Measurements from ENCODE around the gene AMER3.
A peak's percentile ranks its signal among the peaks of the same experiment; 100 is the strongest.
"Not testable (repeated sequence)": the region's sequence is repeated elsewhere in the genome, so short reads cannot be mapped to it uniquely, and the experiment has no call there.

Gene AMER3, protein sequence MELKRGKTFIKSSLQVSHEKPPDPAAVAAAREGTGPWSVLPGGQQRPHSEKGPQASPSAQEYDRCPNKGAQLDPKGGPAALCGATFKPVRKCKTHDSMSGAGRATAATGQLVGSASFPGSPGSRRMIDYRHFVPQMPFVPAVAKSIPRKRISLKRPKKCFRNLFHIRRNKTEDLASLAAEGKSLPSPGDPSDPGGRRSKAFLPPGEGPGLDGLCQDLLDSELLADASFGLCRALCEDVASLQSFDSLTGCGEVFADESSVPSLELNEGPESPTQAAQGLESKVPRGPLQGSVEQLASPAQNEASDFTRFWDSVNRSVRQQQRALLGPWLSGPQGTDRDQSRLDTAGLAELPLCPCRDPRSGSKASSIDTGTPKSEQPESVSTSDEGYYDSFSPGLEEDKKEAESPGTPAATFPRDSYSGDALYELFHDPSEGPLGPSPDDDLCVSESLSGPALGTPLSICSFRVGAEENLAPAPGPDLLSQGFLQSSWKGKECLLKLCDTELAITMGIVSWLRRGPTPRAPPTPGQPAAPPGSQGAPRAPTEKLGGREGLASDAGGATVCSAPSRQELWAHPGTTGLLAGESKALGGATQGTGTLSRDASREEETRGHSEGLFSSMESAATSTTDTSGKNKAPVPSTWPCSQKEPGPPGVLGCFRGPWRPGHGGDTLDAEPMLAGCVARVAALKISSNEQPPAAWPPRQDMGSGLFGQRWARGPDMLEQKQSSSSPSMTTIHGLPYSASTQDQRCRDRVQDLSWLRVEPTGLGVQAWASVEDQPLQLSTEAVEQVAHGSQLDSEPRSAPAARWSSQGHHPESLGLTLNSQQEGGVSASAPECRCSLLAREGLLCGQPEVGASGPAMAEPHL

DNA sequence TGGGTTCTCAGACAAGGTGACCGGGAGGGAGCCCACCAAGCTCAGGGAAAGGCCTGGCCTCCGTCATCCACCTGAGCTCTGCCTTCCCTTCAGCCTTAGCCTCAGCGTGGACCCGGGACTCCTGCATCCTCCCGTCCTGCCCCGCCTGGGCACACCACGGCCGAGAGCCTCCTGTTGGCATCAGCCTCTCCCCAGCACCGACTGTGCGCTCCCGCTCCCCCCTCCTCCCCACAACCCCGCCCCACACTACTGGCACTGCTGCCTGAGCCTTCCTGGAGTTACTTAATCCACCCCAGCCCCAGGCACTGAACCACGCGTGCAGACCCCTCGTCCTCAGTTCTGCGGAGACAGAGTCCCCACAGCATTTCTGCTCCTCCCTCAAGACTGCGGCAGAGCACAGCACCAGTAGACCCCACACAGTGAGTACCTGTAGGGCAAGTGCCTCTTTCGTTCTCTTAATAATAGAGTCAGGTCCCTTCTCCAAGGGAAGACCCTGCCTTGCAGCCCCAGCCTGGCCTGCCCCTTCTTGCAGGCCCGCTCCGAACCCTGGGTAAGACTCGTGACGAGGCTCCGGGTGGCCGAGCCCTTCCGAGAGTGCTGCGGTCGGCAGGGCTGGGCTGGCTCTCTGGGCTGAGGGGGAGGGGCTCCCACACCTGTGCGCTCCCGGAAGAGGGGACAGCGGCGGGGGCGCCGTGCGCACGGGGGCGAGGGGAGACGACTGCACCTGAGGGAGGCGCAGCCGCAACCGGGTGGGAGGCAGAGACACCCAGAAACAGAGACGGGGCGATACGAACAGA is at the start of gene AMER3:
Gene AMER3, plus strand, starts transcription at position 285 of the 797 bp plus-strand sequence. CDS start 6,533 bp downstream, outside the sequence.
- DNase-seq: peak; percentile 57

- not testable (repeated sequence) for DNase-seq
Measured at GRCh38 chr2:130714795-130715194, 40.5 kb upstream of the AMER3 start.

DNA sequence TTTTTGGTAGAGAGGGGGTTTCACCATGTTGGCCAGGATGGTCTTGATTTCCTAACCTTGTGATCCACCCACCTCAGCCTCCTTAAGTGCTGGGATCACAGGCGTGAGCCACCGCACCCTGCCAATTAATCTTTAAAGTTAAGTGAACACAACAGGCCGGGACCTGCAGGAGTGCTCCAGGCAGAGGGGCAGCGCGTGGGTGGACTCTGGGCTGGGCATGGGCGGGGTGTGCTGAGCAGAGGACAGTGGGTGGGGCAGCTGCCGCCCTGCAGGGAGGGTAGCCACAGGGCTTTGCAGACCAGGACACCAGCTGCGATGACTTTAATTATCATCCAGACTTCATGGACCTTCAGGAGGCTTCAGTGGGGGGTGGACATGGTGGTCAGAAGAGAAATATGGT is 35.3 kb upstream of the AMER3 start:
- DNase-seq: no peak

DNA sequence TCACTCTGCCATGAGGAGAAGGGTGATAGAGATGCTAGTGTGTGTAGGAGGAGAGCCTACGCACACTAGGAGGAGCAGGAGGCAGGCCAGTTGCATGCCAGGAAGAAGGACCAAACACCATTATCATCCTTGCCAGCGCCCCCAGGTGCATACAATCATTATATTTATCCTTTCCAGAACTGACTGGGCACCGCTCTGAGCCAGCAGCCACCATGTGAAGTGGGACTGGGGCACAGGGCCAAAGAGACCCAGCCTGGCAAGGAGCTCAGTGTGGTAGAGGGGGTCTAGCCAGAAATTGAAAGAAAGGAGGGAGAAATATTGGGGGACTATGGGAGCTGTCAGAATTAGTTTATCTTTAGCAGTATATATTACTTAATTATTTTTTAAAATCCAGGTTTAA is 34.8 kb upstream of the AMER3 start:
- no peak for DNase-seq

GRCh38 chr2:130724455-130724854 is 30.9 kb upstream of the AMER3 start:
- DNase-seq: no peak

DNA sequence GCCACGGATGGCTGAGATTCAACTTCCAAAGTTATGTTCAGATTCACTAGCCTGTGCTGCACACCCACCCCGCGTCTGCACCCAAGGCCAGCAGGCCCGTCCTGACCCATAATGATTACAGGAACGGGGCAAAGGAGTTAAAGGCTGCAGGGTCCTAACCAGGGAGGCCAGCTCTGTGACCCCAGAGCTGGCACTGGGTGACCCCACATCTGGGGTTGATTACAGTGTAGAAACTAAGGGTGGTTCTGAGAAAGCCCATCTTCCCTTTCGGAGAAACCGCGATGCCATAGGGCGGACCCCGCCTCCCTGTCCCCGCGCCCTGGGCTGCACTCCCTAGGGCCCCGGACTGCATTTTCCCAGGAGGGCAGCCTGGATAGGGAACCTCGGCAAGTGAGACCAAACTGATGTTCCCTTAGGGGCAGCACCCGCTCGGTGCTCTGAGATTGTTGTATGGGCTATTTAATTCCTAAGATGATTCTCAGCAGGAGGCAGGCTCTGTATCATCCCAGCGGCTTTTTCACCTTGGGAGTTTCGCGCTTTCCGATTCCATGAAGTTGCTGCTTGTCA is 28.6 kb upstream of the AMER3 start:
- DNase-seq: no peak

DNA sequence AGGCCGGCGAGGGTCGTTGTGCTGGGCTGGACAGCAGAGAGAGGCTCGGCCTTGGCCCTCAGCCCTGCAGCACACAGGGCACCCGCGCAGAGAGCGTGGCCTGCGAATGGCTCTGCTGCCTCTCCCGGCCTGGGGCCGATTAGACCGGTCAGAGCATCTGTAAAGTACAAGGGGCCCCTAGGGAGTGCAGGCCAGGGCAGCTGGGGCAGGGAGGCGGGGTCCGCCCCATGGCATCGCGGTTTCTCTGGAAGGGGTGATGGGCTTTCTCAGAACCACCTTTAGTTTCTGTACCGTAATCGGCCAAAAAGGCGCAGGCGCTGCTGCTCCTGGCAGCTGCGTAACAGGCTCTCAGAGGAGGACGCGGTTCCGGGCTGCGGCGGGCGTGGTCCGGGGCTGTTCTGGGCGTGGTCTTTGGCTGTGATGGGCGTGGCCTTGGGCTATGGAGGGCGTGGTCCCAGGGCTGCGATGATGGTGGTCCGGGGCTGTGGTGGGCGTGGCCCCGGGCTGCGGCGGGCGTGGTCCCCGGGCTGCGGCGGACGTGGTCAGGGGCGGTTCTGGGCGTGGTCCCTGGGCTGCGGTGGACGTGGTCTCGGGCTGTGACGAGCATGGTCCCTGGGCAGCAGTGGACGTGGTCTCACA is 27.9 kb upstream of the AMER3 start:
- DNase-seq: peak; percentile 78

- peak; percentile 54 for DNase-seq
Measured at GRCh38 chr2:130728007-130728454, 27.3 kb upstream of the AMER3 start.

GRCh38 chr2:130728549-130729316 is 26.6 kb upstream of the AMER3 start, which contains the start of gene GPR148:
TSS of gene GPR148 (plus strand) at chr2:130729070. CDS start at chr2:130729152, 82 bp downstream.
- DNase-seq: peak; percentile 64

DNA sequence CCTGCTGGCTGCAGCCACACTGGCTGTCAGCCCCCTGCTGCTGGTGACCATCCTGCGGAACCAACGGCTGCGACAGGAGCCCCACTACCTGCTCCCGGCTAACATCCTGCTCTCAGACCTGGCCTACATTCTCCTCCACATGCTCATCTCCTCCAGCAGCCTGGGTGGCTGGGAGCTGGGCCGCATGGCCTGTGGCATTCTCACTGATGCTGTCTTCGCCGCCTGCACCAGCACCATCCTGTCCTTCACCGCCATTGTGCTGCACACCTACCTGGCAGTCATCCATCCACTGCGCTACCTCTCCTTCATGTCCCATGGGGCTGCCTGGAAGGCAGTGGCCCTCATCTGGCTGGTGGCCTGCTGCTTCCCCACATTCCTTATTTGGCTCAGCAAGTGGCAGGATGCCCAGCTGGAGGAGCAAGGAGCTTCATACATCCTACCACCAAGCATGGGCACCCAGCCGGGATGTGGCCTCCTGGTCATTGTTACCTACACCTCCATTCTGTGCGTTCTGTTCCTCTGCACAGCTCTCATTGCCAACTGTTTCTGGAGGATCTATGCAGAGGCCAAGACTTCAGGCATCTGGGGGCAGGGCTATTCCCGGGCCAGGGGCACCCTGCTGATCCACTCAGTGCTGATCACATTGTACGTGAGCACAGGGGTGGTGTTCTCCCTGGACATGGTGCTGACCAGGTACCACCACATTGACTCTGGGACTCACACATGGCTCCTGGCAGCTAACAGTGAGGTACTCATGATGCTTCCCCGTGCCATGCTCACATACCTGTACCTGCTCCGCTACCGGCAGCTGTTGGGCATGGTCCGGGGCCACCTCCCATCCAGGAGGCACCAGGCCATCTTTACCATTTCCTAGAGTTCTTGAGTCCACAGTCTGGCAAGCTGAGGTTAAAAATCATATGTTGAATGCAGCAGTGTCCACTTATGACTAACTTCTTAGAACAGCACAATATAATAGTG is 25.7 kb upstream of the AMER3 start:
- DNase-seq: peak; percentile 10

GRCh38 chr2:130732257-130732656 is 23.1 kb upstream of the AMER3 start:
- DNase-seq: not testable (repeated sequence)

- DNase-seq: no peak
Measured at GRCh38 chr2:130735200-130735599, 20.1 kb upstream of the AMER3 start.

DNA sequence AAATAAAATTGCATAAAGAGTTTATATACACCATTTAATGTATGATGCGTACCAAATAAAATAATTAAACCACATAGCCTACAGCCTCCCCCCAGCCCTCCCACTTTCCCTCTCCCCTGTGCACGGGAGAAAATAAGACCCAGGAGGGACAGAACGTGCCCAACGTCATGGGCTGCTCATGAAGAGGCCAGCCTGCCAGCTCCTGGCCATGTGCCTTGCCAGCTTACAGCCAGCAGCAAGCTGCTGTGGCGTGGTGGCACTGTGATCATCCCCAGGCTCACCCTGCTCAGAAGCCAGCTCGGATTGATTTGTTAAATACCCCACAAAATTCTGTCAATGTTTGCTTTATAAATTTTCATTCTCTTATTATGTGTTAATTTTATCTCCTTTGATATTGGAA is 18.9 kb upstream of the AMER3 start:
- no peak for DNase-seq

DNA sequence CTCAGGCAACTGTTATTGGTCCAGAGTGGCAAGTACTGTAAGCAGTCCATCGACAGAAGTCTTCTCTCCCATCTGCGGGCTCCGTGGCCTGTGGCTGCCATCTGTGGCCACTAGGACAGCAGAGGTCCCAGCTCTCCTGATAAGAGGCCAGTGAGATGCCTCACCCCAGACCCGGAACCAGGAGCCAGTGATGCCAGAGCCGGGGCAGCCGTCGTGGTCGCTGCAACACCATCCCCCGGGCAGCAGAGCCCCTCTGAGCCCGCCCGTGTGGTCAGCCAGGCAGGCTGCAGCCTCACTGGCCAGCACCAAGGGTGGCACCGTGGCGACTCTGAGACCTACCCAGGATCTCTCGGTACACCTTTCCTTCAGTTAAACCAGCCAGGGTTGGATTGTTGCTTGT is 17.7 kb upstream of the AMER3 start:
- no peak for DNase-seq

GRCh38 chr2:130740671-130741070 is 14.7 kb upstream of the AMER3 start:
- DNase-seq: no peak

DNA sequence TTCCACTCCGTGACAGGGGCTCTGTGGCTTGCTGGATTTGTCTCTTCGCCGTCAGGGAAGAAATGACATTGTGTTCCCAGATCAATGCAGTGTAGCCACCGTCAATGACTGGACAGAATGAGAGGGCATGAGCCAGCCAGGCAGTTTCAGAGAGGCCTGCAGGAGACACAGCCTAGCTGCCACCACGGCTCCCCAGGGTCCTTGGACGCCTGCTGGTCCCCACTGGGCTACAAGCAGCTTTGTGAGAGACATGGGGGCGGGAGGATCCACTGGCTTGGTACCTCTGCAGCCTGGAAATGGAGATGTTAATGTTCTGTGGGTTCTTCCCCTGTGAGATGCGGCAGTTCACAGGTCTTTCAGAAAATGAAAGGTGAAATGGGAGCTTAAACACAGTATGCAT is 12.1 kb upstream of the AMER3 start:
- DNase-seq: no peak

- peak; percentile 67 for DNase-seq
Measured at GRCh38 chr2:130744287-130745117, 10.8 kb upstream of the AMER3 start.

GRCh38 chr2:130749078-130749477 is 6.3 kb upstream of the AMER3 start:
- no peak for DNase-seq

GRCh38 chr2:130749641-130750040 is 5.7 kb upstream of the AMER3 start:
- no peak for DNase-seq

Data from DMS53 (cell line).